SK-N-SH treated with all-trans-retinoic acid at 6 μM for 48 hours (cell line): Measurements from ENCODE around the gene TTC17.

Source experiments
- CSRNP3 ChIP-seq: fragments of 250-450 bp; sonication (Bioruptor Pico); IDR thresholded peaks from 2 replicates; pipeline ENCODE4 v1.5.1; 2021; ENCODE audit warnings: mild to moderate bottlenecking, moderate library complexity
- OSR1 ChIP-seq: fragments of 250-450 bp; sonication (Bioruptor Pico); IDR thresholded peaks from 2 replicates; pipeline ENCODE4 v1.8.0; 2022; ENCODE audit warnings: moderate library complexity, mild to moderate bottlenecking, inconsistent platforms
- PATZ1 ChIP-seq: fragments of 250-450 bp; sonication (Bioruptor Pico); IDR thresholded peaks from 2 replicates; pipeline ENCODE4 v1.8.0; 2020; ENCODE audit warnings: mild to moderate bottlenecking, moderate library complexity, borderline replicate concordance
- POU6F1 ChIP-seq: fragments of 250-450 bp; sonication (Bioruptor Pico); IDR thresholded peaks from 2 replicates; pipeline ENCODE4 v1.8.0; 2021; ENCODE audit warnings: low read depth, mild to moderate bottlenecking, moderate library complexity, borderline replicate concordance

- TF ChIP-seq OSR1 (CRISPR knock-in tag) (no peak), PATZ1 (CRISPR knock-in tag) (no peak), CSRNP3 (CRISPR knock-in tag) (no peak), POU6F1 (CRISPR knock-in tag) (no peak)
Measured at GRCh38 chr11:43467958-43468357, 109.2 kb downstream of the TTC17 start.
